Measurements from ENCODE around the gene MAP6D1.

MAP6D1 gene

GRCh38 chr3:183825456-183826161, at the start of gene MAP6D1:
TSS of gene MAP6D1 (minus strand) at chr3:183825577. CDS start at chr3:183825547, 30 bp downstream.
- DNase-seq, result peak; percentile 68

- no peak for DNase-seq
These were observed 48.5 kb upstream of the MAP6D1 start for GRCh38 chr3:183873914-183874313.

- DNase-seq, result no peak
These were observed 46.2 kb upstream of the MAP6D1 start for GRCh38 chr3:183871541-183871940.

- no peak for DNase-seq
These were observed 45.2 kb upstream of the MAP6D1 start for GRCh38 chr3:183870563-183870962.

- DNase-seq, result no peak
These were observed 43.4 kb upstream of the MAP6D1 start for GRCh38 chr3:183868796-183869195.

GRCh38 chr3:183862610-183863009, 37.2 kb upstream of the MAP6D1 start:
- no peak for DNase-seq

- DNase-seq, result peak; percentile 7
These were observed 32.5 kb upstream of the MAP6D1 start for GRCh38 chr3:183857863-183858262.

- no peak for DNase-seq
These were observed 29.1 kb upstream of the MAP6D1 start for GRCh38 chr3:183854318-183855035.

GRCh38 chr3:183845608-183846288, 20.4 kb upstream of the MAP6D1 start:
- peak; percentile 73 for DNase-seq

- DNase-seq, result no peak
These were observed 19.7 kb upstream of the MAP6D1 start for GRCh38 chr3:183845090-183845489.

GRCh38 chr3:183844606-183845005, 19.2 kb upstream of the MAP6D1 start:
- peak; percentile 82 for DNase-seq

GRCh38 chr3:183839751-183840150, 14.4 kb upstream of the MAP6D1 start:
- no peak for DNase-seq

- DNase-seq, result no peak
These were observed 12.5 kb upstream of the MAP6D1 start for GRCh38 chr3:183837894-183838293.

- no peak for DNase-seq
These were observed 12.0 kb upstream of the MAP6D1 start for GRCh38 chr3:183837390-183837789.

GRCh38 chr3:183833516-183833915, 8.1 kb upstream of the MAP6D1 start:
- DNase-seq, result no peak

- DNase-seq, result no peak
These were observed 4.8 kb upstream of the MAP6D1 start for GRCh38 chr3:183830187-183830586.

- DNase-seq, result no peak
These were observed 4.1 kb upstream of the MAP6D1 start for GRCh38 chr3:183829466-183829865.

GRCh38 chr3:183828538-183828870, 3.1 kb upstream of the MAP6D1 start:
- DNase-seq, result no peak

- DNase-seq, result no peak
These were observed 2.6 kb upstream of the MAP6D1 start for GRCh38 chr3:183827809-183828537.

GRCh38 chr3:183826448-183827250, 1.3 kb upstream of the MAP6D1 start:
- DNase-seq, result no peak

- DNase-seq, result peak; percentile 10
These were observed 469 bp downstream of the MAP6D1 start for GRCh38 chr3:183824761-183825455.

GRCh38 chr3:183823963-183824362, 1.4 kb downstream of the MAP6D1 start:
- no peak for DNase-seq

All from fibroblast of skin of right biceps (primary cell).